Body of pancreas (tissue), 4 donors: Measurements from ENCODE around the gene SYNE3. TPM values are rescaled to one million over a fixed set of nuclear protein-coding genes. Genes with fewer than 3 reads are reported as not detected.

Experiments used
- ATAC-seq: fragments of 150-250 bp; one replicate; pipeline ENCODE4 v1.9.1; 2016
- DNase-seq, 4 donors: peaks; one replicate each; pipeline ENCODE4 v3.0.0-alpha.2; 2019
- H3K27ac ChIP-seq, 4 donors: fragments of 200-600 bp; sonication (generic); 1 replicate in 3 of 4; 2 replicates in 1 of 4; pipeline versions ENCODE4 v1.5.1 to v1.6.1; 2016 to 2019; ENCODE audit warnings: mild to moderate bottlenecking in 1 of 4, mixed read lengths in 1 of 4, moderate library complexity in 1 of 4
- H3K27me3 ChIP-seq, 2 donors: fragments of 200-600 bp; sonication (generic); one replicate each; pipeline ENCODE4 v1.6.0; 2016; ENCODE audit warnings: mild to moderate bottlenecking in 1 of 2
- H3K36me3 ChIP-seq, 2 donors: fragments of 200-600 bp; sonication (generic); replicated peaks in 1 of 2; 2 replicates each; pipeline ENCODE4 v1.5.1; 2016; ENCODE audit warnings: low read depth in 2 of 2; ENCODE audit not compliant: insufficient read depth in 1 of 2
- H3K4me1 ChIP-seq: fragments of 200-600 bp; sonication (generic); one replicate; pipeline ENCODE4 v1.6.0; 2016
- H3K4me3 ChIP-seq, 2 donors: fragments of 200-600 bp; sonication (generic); 1 replicate in 1 of 2; 2 replicates in 1 of 2; pipeline ENCODE4 v1.5.1; 2016 to 2019
- H3K9me3 ChIP-seq, 3 donors: fragments of 200-600 bp; sonication (generic); 1 replicate in 2 of 3; 2 replicates in 1 of 3; pipeline ENCODE4 v1.5.1; 2016
- POLR2A ChIP-seq, 3 donors: fragments of 450-650 bp; IDR thresholded peaks; one replicate each; pipeline ENCODE4 v1.6.1; 2016; ENCODE audit warnings: antibody characterized with exemption in 3 of 3, mild to moderate bottlenecking in 2 of 3
- WGBS, 2 donors: methylation state at CpG; one replicate each; pipeline ENCODE4 v1.1.5; 2017; 5-methylcytosine and 5-hydroxymethylcytosine counted together
- intact Hi-C: fragments of 100-400 bp; cut with DNase I; formaldehyde crosslinking; loops from one replicate; pipeline ENCODE4 v1.15.1; 2023
- total RNA-seq, 2 donors: library from RNA; depleted of rRNA; stranded (reverse); fragments of >200 nt; gene quantifications; one replicate each; pipeline ENCODE4 v1.1.0, GENCODE V29; 2016
- TF ChIP-seq, protein P1 (sequence below), 7 experiments: fragments of 450-650 bp in 4 of 7; fragments of 200-600 bp in 3 of 7; sonication (generic) in 3 of 7; IDR thresholded peaks; one replicate each; pipeline ENCODE4 v1.5.1; 2016 to 2019; ENCODE audit warnings: antibody characterized with exemption in 7 of 7

The SYNE3 gene
- total RNA-seq, 2 donors from 2014 or later, result 7.0 to 7.3 TPM

DNA sequence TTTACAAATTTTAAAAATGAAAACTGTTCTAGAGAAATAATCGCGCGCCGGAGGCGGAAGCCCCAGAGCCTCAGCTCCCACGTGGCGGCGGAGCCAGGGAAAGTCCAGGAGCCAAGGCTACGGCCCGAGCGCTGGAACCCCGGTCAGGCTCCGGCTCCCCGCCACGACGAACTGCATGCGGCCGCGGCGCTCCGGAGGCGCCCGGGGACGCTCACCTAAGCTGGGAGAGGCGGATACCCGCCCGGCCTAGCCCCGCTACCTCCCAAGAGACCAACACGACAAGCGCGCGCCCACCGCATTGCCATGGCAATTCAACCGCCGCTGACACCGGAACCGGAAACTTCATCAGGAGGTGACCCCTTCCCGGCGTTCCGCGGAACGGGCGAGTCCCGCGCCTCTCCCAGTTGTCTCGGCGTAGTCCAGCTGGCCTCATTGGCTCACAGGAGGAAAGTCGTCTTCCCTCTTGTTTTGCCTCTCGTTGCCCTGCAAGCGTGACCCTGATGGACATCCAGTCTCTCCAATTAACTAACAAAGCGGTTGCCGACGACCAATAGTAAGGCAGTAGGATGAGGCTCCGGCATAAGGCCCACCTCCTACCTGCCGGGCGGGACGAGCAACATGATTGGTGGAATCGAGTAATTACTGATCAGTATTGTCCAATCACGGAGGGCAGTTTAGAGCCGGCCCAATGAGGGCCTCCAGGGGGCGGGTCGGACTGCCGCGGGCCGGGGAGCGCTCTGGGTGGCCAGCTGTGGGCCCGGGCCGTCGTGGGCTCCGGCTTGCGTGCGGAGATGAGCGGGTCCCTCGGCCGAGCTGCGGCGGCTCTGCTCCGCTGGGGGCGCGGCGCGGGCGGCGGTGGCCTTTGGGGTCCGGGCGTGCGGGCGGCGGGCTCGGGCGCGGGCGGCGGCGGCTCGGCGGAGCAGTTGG, 18.1 kb upstream of the SYNE3 start, which contains the start of gene GLRX5:
GLRX5 (plus strand) TSS at position 752 of the 927 bp plus-strand sequence; CDS start at position 792, 40 bp downstream.
- no peaks in the 10 kb centered on the region for H3K27me3 ChIP-seq
- WGBS, 2 donors, result 0% methylated on average over 26 to 88 of the region's 97 CpGs
- no peaks in the 10 kb centered on the region for H3K9me3 ChIP-seq
- intact Hi-C loops, result no loop called here
- no peaks in the 10 kb centered on the region for H3K36me3 ChIP-seq
- ATAC-seq, result peak; percentile 96
- peak in 2 of 3 donors; percentile 66 to 75 for TF ChIP-seq POLR2A (IDR thresholded peaks at IDR 0.05)
- TF ChIP-seq, protein P1, sequence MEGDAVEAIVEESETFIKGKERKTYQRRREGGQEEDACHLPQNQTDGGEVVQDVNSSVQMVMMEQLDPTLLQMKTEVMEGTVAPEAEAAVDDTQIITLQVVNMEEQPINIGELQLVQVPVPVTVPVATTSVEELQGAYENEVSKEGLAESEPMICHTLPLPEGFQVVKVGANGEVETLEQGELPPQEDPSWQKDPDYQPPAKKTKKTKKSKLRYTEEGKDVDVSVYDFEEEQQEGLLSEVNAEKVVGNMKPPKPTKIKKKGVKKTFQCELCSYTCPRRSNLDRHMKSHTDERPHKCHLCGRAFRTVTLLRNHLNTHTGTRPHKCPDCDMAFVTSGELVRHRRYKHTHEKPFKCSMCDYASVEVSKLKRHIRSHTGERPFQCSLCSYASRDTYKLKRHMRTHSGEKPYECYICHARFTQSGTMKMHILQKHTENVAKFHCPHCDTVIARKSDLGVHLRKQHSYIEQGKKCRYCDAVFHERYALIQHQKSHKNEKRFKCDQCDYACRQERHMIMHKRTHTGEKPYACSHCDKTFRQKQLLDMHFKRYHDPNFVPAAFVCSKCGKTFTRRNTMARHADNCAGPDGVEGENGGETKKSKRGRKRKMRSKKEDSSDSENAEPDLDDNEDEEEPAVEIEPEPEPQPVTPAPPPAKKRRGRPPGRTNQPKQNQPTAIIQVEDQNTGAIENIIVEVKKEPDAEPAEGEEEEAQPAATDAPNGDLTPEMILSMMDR (IDR thresholded peaks at IDR 0.05), result peak in 2 of 7 experiments; percentile 31 to 47
- peaks cover 72% of the 10 kb centered on the region for H3K4me1 ChIP-seq
- peak within 1 kb of the TSS; percentile 72 to 80 for H3K4me3 ChIP-seq
- H3K27ac ChIP-seq, result peak within 1 kb of the TSS; percentile 72 to 87 (median 83)
- DNase-seq, result peak; percentile 99 to 100 (median 99)

DNA sequence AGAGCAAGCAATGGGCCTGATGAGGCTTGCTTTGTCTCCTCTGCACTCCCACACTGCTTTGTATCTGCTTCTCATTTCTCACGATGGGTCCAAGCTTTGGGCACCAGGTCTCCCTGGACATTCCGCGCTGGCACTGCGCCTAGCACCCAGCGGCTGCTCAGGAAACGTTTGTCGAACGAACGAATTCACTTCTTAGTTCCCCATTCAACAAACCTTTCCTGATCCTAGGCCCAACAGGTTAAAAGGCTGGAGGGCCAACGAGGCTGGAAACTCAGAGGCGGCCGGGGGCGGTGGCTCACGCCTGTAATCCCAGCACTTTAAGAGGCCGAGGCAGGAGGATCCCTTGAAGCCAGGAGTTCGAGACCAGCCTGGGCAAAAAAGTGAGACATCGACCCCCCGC, 17.4 kb upstream of the SYNE3 start:
- peak overlapping the region; percentile 72 to 80 for H3K4me3 ChIP-seq
- intact Hi-C loops, result no loop called here
- peaks cover 64% of the 10 kb centered on the region for H3K4me1 ChIP-seq
- no peaks in the 10 kb centered on the region for H3K27me3 ChIP-seq
- H3K36me3 ChIP-seq, result no peaks in the 10 kb centered on the region
- H3K27ac ChIP-seq, result peak overlapping the region in 3 of 4 donors; percentile 66 to 87 (median 85)
- no peak for TF ChIP-seq POLR2A (IDR thresholded peaks at IDR 0.05)
- TF ChIP-seq, protein P1 (IDR thresholded peaks at IDR 0.05), result no peak
- ATAC-seq (no peak), DNase-seq (no peak)
- no peaks in the 10 kb centered on the region for H3K9me3 ChIP-seq
- 0 to 2% methylated on average over 17 to 18 of the region's 18 CpGs for WGBS, 2 donors

DNA sequence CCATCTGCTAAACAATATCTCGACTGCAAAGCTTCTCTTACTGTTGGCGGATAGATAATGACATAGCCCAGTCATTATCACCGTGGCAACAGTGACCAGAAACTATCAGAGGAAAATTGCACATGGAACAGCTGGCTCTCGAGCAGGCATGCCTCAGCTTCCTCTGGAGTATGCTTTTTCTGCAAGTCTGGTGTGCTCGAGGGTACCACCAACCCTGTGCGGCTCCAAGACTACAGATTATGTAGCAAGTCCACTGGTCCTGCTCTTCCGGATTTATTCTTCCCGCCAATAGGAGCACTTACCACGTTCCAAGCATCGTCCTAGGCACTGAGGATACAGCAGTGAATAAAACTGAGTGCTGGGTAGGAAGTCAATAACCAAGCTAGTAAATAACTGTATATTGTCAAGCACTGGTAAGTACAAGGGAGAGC, 17.0 kb upstream of the SYNE3 start:
- no peaks in the 10 kb centered on the region for H3K9me3 ChIP-seq
- peaks cover 60% of the 10 kb centered on the region for H3K4me1 ChIP-seq
- H3K27ac ChIP-seq, result peak overlapping the region in 3 of 4 donors; percentile 66 to 87 (median 85)
- 2 to 5% methylated on average over 10 of the region's 10 CpGs for WGBS, 2 donors
- ATAC-seq (no peak), DNase-seq (peak in 1 of 4 donors; percentile 23)
- H3K4me3 ChIP-seq, result peak overlapping the region; percentile 72 to 80
- intact Hi-C loops, result no loop called here
- no peaks in the 10 kb centered on the region for H3K27me3 ChIP-seq
- no peaks in the 10 kb centered on the region for H3K36me3 ChIP-seq
- TF ChIP-seq, protein P1 (IDR thresholded peaks at IDR 0.05), result no peak
- TF ChIP-seq POLR2A (IDR thresholded peaks at IDR 0.05), result no peak

DNA sequence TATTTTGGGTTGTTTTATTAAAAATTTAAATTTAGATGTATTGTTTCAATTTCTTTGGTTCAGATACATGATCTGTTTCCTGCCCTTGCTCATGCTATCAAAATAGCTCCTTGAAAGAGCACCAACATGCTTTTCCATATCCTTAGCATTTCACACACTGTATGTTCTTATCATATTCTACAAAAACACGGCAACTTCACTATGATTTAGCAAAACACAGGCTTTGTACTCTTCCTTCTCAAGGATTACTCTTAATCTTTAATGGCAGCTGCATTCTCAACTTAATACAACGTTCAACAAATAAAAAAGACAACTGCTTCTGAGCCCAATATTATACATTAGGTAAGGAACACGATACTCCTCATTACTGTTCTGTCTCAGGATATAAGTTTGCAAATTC, 15.5 kb upstream of the SYNE3 start:
- intact Hi-C loops, result no loop called here
- no peak for ATAC-seq
- Histone ChIP-seq H3K27ac (no peak overlapping the region), H3K4me1 (peaks cover 50% of the 10 kb centered on the region), H3K4me3 (no peak overlapping the region), H3K36me3 (no peaks in the 10 kb centered on the region), H3K27me3 (no peaks in the 10 kb centered on the region), H3K9me3 (no peaks in the 10 kb centered on the region)
- no peak for DNase-seq
- TF ChIP-seq, protein P1 (IDR thresholded peaks at IDR 0.05), result no peak
- TF ChIP-seq POLR2A (IDR thresholded peaks at IDR 0.05), result no peak
- 29 to 35% methylated on average over 3 of the region's 3 CpGs for WGBS, 2 donors
